ENCODE data around the gene SNRPN. TPM values are rescaled to one million over a fixed set of nuclear protein-coding genes. Genes with fewer than 3 reads are reported as not detected.
"Not testable (repeated sequence)": the region's sequence is repeated elsewhere in the genome, so short reads cannot be mapped to it uniquely, and the experiment has no call there.

SNRPN gene
- polyA plus RNA-seq, 1 donor (not counting 4 experiments of a cell fraction or from before 2014, with no cell fraction given), result 93.0 TPM

DNA sequence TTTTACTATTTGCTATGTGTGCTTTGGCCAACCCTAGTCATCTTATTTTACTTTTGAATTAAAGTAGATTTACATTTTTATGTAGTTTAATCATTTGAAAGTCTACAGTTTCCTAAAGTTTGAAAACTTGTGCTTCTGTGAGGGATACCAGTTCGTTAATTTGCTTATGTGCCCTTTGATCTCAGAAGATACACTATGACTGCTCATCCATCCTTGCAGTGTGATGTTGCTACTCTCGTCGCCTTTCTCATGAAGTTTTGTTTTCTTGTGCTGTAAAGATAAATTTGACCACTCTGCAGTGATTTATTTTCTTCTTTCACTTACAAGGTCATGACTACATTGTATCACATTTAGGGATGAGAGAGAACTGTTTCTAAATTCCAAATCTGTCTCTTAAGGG, 16.3 kb downstream of the SNRPN start:
- Histone ChIP-seq H3K9ac (ENCODE audit: control insufficient read depth, extremely low read depth, insufficient read depth, low read length) (no peak overlapping the region), H2AFZ (ENCODE audit: control insufficient read depth, low read length) (no peak overlapping the region), H3K36me3 (ENCODE audit: control insufficient read depth in 2 of 2, extremely low read depth in 1 of 2, insufficient read depth in 2 of 2, low read length in 2 of 2) (peaks cover 0 to 5% of the 10 kb centered on the region in 2 experiments), H3K79me2 (ENCODE audit: control insufficient read depth, insufficient read depth, low read length) (no peaks in the 10 kb centered on the region), H3K27me3 (ENCODE audit: control insufficient read depth, extremely low read depth, insufficient read depth, low read length) (no peaks in the 10 kb centered on the region), H3K4me1 (ENCODE audit: control insufficient read depth, extremely low read depth, insufficient read depth, low read length) (no peaks in the 10 kb centered on the region), H3K9me3 (ENCODE audit: control insufficient read depth, low read depth, low read length) (no peaks in the 10 kb centered on the region), H4K20me1 (ENCODE audit: control insufficient read depth, extremely low read depth, insufficient read depth, low read length) (no peaks in the 10 kb centered on the region), H3K27ac (ENCODE audit: control insufficient read depth, insufficient read depth, low read length) (no peak overlapping the region), H3K4me2 (ENCODE audit: control insufficient read depth, extremely low read depth, insufficient read depth, low read depth, low read length) (no peak overlapping the region), H3K9me1 (ENCODE audit: control insufficient read depth, extremely low read depth, insufficient read depth, low read length) (no peaks in the 10 kb centered on the region), H3K4me3 (ENCODE audit: control insufficient read depth in 2 of 3, extremely low read depth in 1 of 3, insufficient read depth in 2 of 3, low read depth in 1 of 3, low read length in 3 of 3) (no peak overlapping the region)
- dilution Hi-C loops (cut with MboI; ENCODE audit: extremely low pct_ligation_motif_present, low sequenced_read_pairs), result no loop called here
- FAIRE-seq (no peak), DNase-seq (ENCODE audit: low read depth, low spot score) (no peak)
- TF ChIP-seq, protein P1, sequence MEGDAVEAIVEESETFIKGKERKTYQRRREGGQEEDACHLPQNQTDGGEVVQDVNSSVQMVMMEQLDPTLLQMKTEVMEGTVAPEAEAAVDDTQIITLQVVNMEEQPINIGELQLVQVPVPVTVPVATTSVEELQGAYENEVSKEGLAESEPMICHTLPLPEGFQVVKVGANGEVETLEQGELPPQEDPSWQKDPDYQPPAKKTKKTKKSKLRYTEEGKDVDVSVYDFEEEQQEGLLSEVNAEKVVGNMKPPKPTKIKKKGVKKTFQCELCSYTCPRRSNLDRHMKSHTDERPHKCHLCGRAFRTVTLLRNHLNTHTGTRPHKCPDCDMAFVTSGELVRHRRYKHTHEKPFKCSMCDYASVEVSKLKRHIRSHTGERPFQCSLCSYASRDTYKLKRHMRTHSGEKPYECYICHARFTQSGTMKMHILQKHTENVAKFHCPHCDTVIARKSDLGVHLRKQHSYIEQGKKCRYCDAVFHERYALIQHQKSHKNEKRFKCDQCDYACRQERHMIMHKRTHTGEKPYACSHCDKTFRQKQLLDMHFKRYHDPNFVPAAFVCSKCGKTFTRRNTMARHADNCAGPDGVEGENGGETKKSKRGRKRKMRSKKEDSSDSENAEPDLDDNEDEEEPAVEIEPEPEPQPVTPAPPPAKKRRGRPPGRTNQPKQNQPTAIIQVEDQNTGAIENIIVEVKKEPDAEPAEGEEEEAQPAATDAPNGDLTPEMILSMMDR (optimal IDR thresholded peaks at IDR 0.05 in 1 of 3, IDR thresholded peaks at IDR 0.05 in 1 of 3, conservative IDR thresholded peaks at IDR 0.05 in 1 of 3; ENCODE audit: extremely low read depth in 1 of 3, insufficient read depth in 2 of 3, low read length in 3 of 3), result no peak
- no peak for TF ChIP-seq EZH2 (IDR thresholded peaks at IDR 0.05; ENCODE audit: low read length)

GRCh38 chr15:24971772-24972171, 17.0 kb downstream of the SNRPN start:
- Histone ChIP-seq H2AFZ (ENCODE audit: control insufficient read depth, low read length) (no peak overlapping the region), H4K20me1 (ENCODE audit: control insufficient read depth, extremely low read depth, insufficient read depth, low read length) (no peaks in the 10 kb centered on the region), H3K9me1 (ENCODE audit: control insufficient read depth, extremely low read depth, insufficient read depth, low read length) (no peaks in the 10 kb centered on the region), H3K9me3 (ENCODE audit: control insufficient read depth, low read depth, low read length) (no peaks in the 10 kb centered on the region), H3K27ac (ENCODE audit: control insufficient read depth, insufficient read depth, low read length) (no peak overlapping the region), H3K4me2 (ENCODE audit: control insufficient read depth, extremely low read depth, insufficient read depth, low read depth, low read length) (no peak overlapping the region), H3K9ac (ENCODE audit: control insufficient read depth, extremely low read depth, insufficient read depth, low read length) (no peak overlapping the region), H3K4me3 (ENCODE audit: control insufficient read depth in 2 of 3, extremely low read depth in 1 of 3, insufficient read depth in 2 of 3, low read depth in 1 of 3, low read length in 3 of 3) (no peak overlapping the region), H3K36me3 (ENCODE audit: control insufficient read depth in 2 of 2, extremely low read depth in 1 of 2, insufficient read depth in 2 of 2, low read length in 2 of 2) (peaks cover 0 to 6% of the 10 kb centered on the region in 2 experiments), H3K79me2 (ENCODE audit: control insufficient read depth, insufficient read depth, low read length) (no peaks in the 10 kb centered on the region), H3K27me3 (ENCODE audit: control insufficient read depth, extremely low read depth, insufficient read depth, low read length) (no peaks in the 10 kb centered on the region), H3K4me1 (ENCODE audit: control insufficient read depth, extremely low read depth, insufficient read depth, low read length) (no peaks in the 10 kb centered on the region)
- TF ChIP-seq, protein P1 (optimal IDR thresholded peaks at IDR 0.05 in 1 of 3, IDR thresholded peaks at IDR 0.05 in 1 of 3, conservative IDR thresholded peaks at IDR 0.05 in 1 of 3; ENCODE audit: extremely low read depth in 1 of 3, insufficient read depth in 2 of 3, low read length in 3 of 3), result no peak
- TF ChIP-seq EZH2 (IDR thresholded peaks at IDR 0.05; ENCODE audit: low read length), result no peak
- dilution Hi-C loops (cut with MboI; ENCODE audit: extremely low pct_ligation_motif_present, low sequenced_read_pairs), result no loop called here
- no peak for FAIRE-seq
- no peak for DNase-seq (ENCODE audit: low read depth, low spot score)

GRCh38 chr15:24972707-24973106, 17.9 kb downstream of the SNRPN start:
- H3K27ac ChIP-seq (ENCODE audit: control insufficient read depth, insufficient read depth, low read length); H3K4me2 ChIP-seq (ENCODE audit: control insufficient read depth, extremely low read depth, insufficient read depth, low read depth, low read length); H3K4me1 ChIP-seq (ENCODE audit: control insufficient read depth, extremely low read depth, insufficient read depth, low read length); FAIRE-seq; H3K79me2 ChIP-seq (ENCODE audit: control insufficient read depth, insufficient read depth, low read length); H3K27me3 ChIP-seq (ENCODE audit: control insufficient read depth, extremely low read depth, insufficient read depth, low read length); H2AFZ ChIP-seq (ENCODE audit: control insufficient read depth, low read length); H3K4me3 ChIP-seq (ENCODE audit: control insufficient read depth in 2 of 3, extremely low read depth in 1 of 3, insufficient read depth in 2 of 3, low read depth in 1 of 3, low read length in 3 of 3); H3K36me3 ChIP-seq (ENCODE audit: control insufficient read depth in 2 of 2, extremely low read depth in 1 of 2, insufficient read depth in 2 of 2, low read length in 2 of 2); H3K9me1 ChIP-seq (ENCODE audit: control insufficient read depth, extremely low read depth, insufficient read depth, low read length); dilution Hi-C loops (cut with MboI; ENCODE audit: extremely low pct_ligation_motif_present, low sequenced_read_pairs); H3K9ac ChIP-seq (ENCODE audit: control insufficient read depth, extremely low read depth, insufficient read depth, low read length); DNase-seq (ENCODE audit: low read depth, low spot score); H3K9me3 ChIP-seq (ENCODE audit: control insufficient read depth, low read depth, low read length); H4K20me1 ChIP-seq (ENCODE audit: control insufficient read depth, extremely low read depth, insufficient read depth, low read length): not testable (repeated sequence)
